HK-2 (cell line): Measurements from ENCODE around the gene CACNA2D2.

Experiments used
- DNase-seq: peaks from one replicate; pipeline ENCODE4 v3.0.0-alpha.2; 2018; ENCODE audit not compliant: unreplicated experiment

The CACNA2D2 gene

DNA sequence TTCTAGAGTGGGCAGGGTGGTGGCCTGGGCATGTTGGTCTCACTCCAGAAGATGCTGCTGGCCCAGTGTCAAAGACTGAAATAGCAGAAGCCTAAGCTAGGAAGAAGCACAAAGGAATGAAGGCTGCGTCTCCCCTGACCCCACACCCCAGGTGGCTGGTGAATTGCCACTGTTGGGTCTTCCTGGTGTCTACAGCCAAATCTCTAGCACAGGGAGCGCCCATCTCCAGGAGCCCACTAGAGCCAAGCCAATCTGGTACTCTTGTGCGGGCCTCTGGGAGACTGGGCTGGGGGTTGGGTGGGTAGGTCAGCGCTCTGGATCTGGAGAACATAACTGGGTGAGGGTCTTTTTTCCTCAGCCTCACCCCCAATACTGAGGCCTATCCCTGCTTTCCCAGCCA, 176.3 kb downstream of the CACNA2D2 start:
- no peak for DNase-seq

- no peak for DNase-seq
Measured at GRCh38 chr3:50326182-50326541, 177.3 kb downstream of the CACNA2D2 start.

GRCh38 chr3:50325497-50326181, 177.8 kb downstream of the CACNA2D2 start:
- DNase-seq, result no peak

DNA sequence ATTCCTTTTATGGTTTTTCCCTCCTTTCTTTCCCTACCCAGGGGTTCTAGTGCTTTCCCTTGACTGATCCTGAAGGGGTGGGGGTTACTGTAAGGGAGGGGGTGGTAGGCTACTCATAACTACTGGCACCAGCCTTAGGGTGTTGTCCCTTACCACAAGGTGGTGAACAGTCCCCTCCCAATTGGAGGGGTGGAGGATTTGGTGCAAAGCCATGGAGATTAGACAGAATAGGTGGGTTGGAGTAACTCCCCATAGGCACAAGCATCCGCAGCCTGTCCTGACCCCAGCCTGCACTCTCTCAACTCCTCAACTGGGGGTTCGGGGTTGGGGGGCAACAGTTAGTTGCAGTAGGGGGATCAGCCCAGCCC, 178.3 kb downstream of the CACNA2D2 start:
- no peak for DNase-seq

DNA sequence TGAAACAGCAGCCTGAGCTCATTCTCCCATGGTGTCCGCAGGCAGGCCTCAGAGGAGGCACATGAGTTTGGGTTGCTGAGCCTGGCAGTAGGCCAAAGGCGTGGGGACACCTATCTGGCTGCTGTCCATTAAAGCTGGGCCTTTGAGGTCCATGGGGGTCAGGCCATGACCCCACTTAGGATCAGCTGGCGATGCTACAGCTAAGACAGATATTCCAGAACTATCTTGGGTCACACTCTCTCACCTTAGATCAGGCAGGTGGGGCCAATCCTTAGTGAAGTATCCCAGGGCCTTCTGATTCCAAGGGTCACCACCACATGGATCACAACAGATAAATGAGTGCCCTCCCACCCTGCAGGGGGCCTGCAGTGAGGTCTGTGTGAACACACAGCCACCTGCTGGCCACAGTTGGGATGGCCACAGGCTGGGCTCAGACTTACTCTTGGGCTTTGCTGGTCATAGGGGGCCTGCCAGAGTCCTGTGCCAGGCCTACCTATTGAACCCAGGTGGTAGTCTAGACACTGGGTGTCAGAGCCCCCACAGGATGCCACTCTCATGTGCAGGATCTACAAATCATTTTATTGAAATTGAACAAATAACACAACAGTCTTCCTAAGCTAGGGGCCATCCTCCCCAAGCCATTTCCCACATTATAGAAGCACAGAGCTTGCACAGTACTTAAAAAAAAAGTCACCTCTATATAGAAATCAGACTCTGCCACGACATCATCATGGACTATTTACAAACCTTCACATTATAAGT, 178.9 kb downstream of the CACNA2D2 start:
- peak; percentile 59 for DNase-seq

DNA sequence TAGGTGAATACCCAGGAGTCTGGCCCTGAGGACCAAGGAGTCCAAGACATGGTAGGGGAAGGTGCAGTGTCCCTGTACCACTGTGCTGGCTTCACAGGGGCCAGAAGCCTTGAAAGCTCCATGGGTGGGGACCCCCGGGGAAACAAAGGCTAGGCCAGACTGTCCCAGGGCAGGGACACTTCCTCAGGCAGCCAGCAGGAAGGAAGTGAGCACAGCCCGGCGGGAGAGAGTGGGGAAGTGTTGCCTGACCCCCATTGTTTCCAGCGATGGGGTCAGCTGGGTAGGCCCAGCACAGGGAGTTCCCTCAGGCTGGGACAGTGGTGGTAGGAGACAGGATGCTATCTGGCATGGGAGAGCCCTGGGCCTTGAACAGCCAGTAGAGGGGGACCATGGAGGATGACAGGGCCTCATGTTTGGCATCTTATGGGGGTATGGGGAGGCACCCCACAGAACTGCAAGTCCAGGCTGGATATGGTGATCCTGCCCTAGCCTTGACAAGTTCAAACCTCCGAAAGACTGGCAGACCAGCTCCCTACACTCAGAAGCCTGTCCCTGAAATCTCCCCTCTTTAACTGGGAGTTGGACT, 179.7 kb downstream of the CACNA2D2 start:
- no peak for DNase-seq

- DNase-seq, result no peak
Measured at GRCh38 chr3:50323092-50323600, 180.3 kb downstream of the CACNA2D2 start.

GRCh38 chr3:50322386-50323091, 180.9 kb downstream of the CACNA2D2 start, which contains the start of gene HYAL2:
TSS of gene HYAL2 (minus strand) at chr3:50322745. CDS start at chr3:50320489, 2,256 bp downstream.
- DNase-seq, result no peak

GRCh38 chr3:50322115-50322385, 181.4 kb downstream of the CACNA2D2 start:
- no peak for DNase-seq

GRCh38 chr3:50321336-50322114, 181.9 kb downstream of the CACNA2D2 start:
- peak; percentile 81 for DNase-seq

- peak; percentile 63 for DNase-seq
Measured at GRCh38 chr3:50320853-50321335, 182.5 kb downstream of the CACNA2D2 start.

DNA sequence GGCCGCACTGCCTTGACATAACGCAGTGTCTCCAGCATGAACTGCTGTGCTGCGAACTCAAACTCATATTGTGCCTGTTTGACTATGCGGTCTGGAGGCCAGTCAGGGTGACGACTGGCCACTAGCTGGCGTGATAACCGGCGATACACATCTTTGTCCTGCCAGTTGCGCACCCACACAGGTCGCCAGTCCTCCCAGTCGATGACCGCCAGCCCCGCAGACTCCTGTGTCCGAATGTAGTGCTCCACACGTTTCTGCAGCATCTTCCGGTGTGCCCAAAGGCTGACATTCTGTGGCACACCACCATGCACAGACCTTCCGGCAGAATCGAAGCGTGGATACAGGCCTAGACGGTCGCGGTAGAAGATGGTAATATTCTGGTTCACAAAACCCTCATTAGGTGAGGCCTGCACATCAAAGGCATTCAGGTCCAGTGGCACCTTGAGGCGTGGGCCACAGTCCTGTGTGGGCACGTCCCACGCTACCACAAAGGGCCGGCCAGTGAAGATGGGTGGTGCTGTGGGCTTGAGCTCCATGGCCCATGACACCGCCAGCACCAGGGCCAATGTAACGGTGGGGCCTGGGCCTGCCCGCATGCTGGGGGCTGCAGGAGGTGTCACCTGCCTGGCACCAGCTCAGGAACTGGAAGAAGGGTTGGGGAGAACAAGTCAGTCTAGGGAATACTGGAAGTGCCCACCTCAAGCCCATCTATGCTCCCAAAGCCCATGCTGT, 183.4 kb downstream of the CACNA2D2 start:
- DNase-seq, result no peak

DNA sequence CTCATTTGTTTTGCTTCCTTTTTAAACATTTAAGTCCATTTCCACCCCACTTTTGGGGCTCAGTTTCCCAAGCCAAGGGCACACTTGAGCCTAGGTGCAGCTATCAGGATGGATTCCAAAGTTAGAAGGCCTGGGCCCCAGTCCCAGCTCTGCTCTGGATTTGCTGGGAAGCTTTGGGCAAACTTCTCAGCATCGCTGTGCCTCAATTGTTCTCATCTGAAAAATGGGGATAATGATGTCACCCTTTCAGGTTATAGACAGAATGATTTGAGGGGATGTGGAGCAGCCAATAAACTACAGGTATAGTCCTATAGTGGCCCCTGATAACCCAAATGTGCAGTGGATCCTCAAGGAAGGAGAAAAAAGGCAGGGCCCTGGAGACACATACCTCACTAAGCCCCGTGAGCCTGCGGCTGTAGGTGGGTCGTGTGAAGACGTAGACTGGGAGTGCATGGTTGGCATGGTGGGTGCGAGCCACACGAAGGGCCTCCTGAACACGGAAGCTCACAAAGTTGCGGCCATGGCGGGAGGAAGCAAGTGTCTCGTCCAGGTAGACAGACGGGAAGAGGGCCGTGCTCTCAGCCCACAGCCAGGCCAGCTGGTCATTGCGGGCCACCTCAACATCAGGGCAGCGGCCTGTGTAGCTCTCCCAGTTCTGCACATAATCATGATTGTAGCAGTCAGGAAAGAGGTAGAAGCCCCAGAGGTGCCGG, 184.1 kb downstream of the CACNA2D2 start:
- no peak for DNase-seq

GRCh38 chr3:50318615-50319014, 184.8 kb downstream of the CACNA2D2 start:
- no peak for DNase-seq

DNA sequence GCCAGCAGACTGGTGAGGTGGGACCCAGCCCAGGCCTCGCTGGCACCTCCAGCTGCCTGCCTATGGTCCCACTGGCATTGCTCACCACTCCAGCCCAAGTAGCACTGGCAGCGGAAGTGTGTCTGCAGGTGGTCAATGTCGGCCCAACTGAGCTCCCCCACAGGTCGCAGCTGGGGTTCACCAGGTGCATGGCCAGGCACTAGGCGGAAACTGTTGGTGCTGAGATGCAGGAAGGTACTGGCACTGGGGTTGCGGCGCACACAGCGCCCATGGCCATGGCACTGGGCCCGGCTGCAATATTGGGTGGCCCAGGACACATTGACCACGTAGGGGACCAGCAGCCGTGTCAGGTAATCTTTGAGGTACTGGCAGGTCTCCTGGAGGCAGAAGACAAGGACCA, 185.3 kb downstream of the CACNA2D2 start:
- no peak for DNase-seq

DNA sequence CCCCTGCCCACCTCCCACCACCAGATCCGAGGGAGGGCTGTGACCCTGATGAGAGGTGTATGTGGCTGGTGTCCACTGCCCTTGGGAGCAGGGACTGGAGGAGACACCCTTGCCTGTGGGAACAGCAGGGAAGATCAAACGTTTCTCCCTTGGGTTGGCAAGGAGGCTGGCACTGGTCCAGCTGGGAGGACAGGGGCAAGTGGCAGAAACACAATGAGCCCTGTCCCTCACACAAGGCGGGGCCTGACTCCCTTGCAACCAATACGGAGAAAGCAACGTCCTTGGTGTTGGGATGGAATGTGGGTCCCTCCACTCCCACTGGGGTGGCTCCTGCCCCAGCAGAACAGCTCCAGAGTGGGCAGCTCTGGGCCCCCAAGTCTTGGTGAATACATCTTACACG, 186.1 kb downstream of the CACNA2D2 start:
- no peak for DNase-seq

- DNase-seq, result peak; percentile 83
Measured at GRCh38 chr3:50316657-50317242, 186.7 kb downstream of the CACNA2D2 start.

- DNase-seq, result no peak
Measured at GRCh38 chr3:50314816-50315215, 188.6 kb downstream of the CACNA2D2 start.

DNA sequence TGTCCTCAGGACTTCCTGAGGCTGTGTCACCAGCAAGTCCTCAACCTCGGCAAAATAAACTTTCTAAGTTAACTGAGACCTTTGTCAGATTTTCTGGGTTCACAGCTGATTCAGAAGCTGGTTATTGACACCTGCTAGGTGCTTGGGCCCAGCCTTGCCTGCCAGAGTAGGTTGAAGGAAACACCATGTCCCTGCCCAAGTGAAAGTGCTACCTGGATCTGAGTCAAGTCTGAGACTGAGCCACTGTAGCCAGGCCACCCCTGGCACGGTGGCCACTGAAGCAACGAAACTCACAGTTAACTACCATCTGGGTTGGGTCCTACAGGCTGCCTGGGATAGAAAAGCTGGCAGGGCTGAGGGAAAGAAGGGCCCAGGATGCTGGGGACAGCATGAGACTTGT, 189.1 kb downstream of the CACNA2D2 start:
- DNase-seq, result no peak
